ENCODE measurements around the gene KCNIP4. TPM values are rescaled to one million over a fixed set of nuclear protein-coding genes. Genes with fewer than 3 reads are reported as not detected.

Gene KCNIP4
- total and polyA plus RNA-seq, 12 donors, result 0.44 to 4.1 (median 1.6) TPM

- Histone ChIP-seq H3K9me3 (replicated peaks in 1 of 3) (no peaks in the 10 kb centered on the region), H3K36me3 (replicated peaks in 1 of 2) (no peaks in the 10 kb centered on the region), H3K4me1 (replicated peaks in 1 of 2) (no peaks in the 10 kb centered on the region), H3K27ac (no peak overlapping the region), H3K4me3 (no peak overlapping the region), H3K27me3 (no peaks in the 10 kb centered on the region)
- WGBS, 4 donors, result 70 to 77% (median 75%) methylated on average over 5 of the region's 5 CpGs
- no peak for DNase-seq
- intact Hi-C loops (cut with DNase I), result no loop called here
- TF ChIP-seq CTCF (IDR thresholded peaks at IDR 0.05), result no peak
- TF ChIP-seq POLR2A (IDR thresholded peaks at IDR 0.05), result no peak
Observed at GRCh38 chr4:21830272-21830671, 118.3 kb downstream of the KCNIP4 start.

- intact Hi-C loops (cut with DNase I), result no loop called here
- no peak for TF ChIP-seq CTCF (IDR thresholded peaks at IDR 0.05)
- TF ChIP-seq POLR2A (IDR thresholded peaks at IDR 0.05), result no peak
- Histone ChIP-seq H3K9me3 (replicated peaks in 1 of 3) (no peaks in the 10 kb centered on the region), H3K27ac (no peak overlapping the region), H3K4me1 (replicated peaks in 1 of 2) (no peaks in the 10 kb centered on the region), H3K36me3 (replicated peaks in 1 of 2) (no peaks in the 10 kb centered on the region), H3K4me3 (no peak overlapping the region), H3K27me3 (no peaks in the 10 kb centered on the region)
- no peak for DNase-seq
- WGBS, 4 donors, result 65 to 76% (median 73%) methylated on average over 3 of the region's 3 CpGs
Observed at GRCh38 chr4:21827575-21827974, 121.0 kb downstream of the KCNIP4 start.

- no peak for TF ChIP-seq CTCF (IDR thresholded peaks at IDR 0.05)
- no peak for TF ChIP-seq POLR2A (IDR thresholded peaks at IDR 0.05)
- intact Hi-C loops (cut with DNase I), result no loop called here
- no peak overlapping the region for H3K4me3 ChIP-seq
- no peaks in the 10 kb centered on the region for H3K27me3 ChIP-seq
- no peaks in the 10 kb centered on the region for H3K4me1 ChIP-seq (replicated peaks in 1 of 2)
- no peaks in the 10 kb centered on the region for H3K36me3 ChIP-seq (replicated peaks in 1 of 2)
- 83 to 92% (median 90%) methylated on average over 4 of the region's 4 CpGs for WGBS, 4 donors
- no peak for DNase-seq
- no peaks in the 10 kb centered on the region for H3K9me3 ChIP-seq (replicated peaks in 1 of 3)
- H3K27ac ChIP-seq, result no peak overlapping the region
Observed at GRCh38 chr4:21826071-21826470, 122.5 kb downstream of the KCNIP4 start.

- Histone ChIP-seq H3K36me3 (replicated peaks in 1 of 2) (no peaks in the 10 kb centered on the region), H3K4me3 (no peak overlapping the region), H3K9me3 (replicated peaks in 1 of 3) (no peaks in the 10 kb centered on the region), H3K27me3 (no peaks in the 10 kb centered on the region), H3K27ac (no peak overlapping the region), H3K4me1 (replicated peaks in 1 of 2) (no peaks in the 10 kb centered on the region)
- intact Hi-C loops (cut with DNase I), result no loop called here
- 51 to 58% (median 55%) methylated on average over 1 of the region's 1 CpG for WGBS, 4 donors
- no peak for DNase-seq
- no peak for TF ChIP-seq POLR2A (IDR thresholded peaks at IDR 0.05)
Observed at GRCh38 chr4:21819086-21819485, 129.5 kb downstream of the KCNIP4 start.

- Histone ChIP-seq H3K4me1 (replicated peaks in 1 of 2) (no peaks in the 10 kb centered on the region), H3K9me3 (replicated peaks in 1 of 3) (no peaks in the 10 kb centered on the region), H3K27ac (no peak overlapping the region), H3K27me3 (no peaks in the 10 kb centered on the region), H3K4me3 (no peak overlapping the region), H3K36me3 (replicated peaks in 1 of 2) (no peaks in the 10 kb centered on the region)
- TF ChIP-seq CTCF (IDR thresholded peaks at IDR 0.05) (no peak), POLR2A (IDR thresholded peaks at IDR 0.05) (no peak)
- DNase-seq, result no peak
- intact Hi-C loops (cut with DNase I), result no loop called here
Observed at GRCh38 chr4:21815651-21816377, 132.8 kb downstream of the KCNIP4 start.
